PC-9 (cell line): ENCODE measurements around the gene ZAR1L. TPM values are rescaled to one million over a fixed set of nuclear protein-coding genes. Genes with fewer than 3 reads are reported as not detected.

Experiments used
- BruUV-seq: library from RNA; stranded (reverse); fragments of 400-500 nt; replicated peaks from 2 replicates; lab custom pipeline; 2021; lab: Mats Ljungman, UMichigan
- CTCF ChIA-PET: fragments of 300-600 bp; sonication (Branson Sonifier 250); formaldehyde crosslinking; loops from one replicate; lab custom pipeline; 2022; ENCODE audit warnings: antibody characterized with exemption; lab: Charles Lee
- POLR2A ChIA-PET: fragments of 300-600 bp; sonication (Branson Sonifier 250); formaldehyde crosslinking; loops from one replicate; lab custom pipeline; 2022; ENCODE audit warnings: antibody characterized with exemption; ENCODE audit not compliant: unreplicated experiment; lab: Charles Lee
- DNase-seq, 2 experiments: peaks; one replicate each; pipeline versions ENCODE4 v3.0.0 to v3.0.0-alpha.2; 2015 to 2022; ENCODE audit warnings: mixed read lengths in 1 of 2
- H2AFZ ChIP-seq: fragments of 200-600 bp; sonication (generic); 2 replicates; pipeline ENCODE4 v1.8.1; 2017; ENCODE audit warnings: antibody characterized with exemption
- H3F3A ChIP-seq: fragments of 200-600 bp; sonication (generic); 2 replicates; pipeline ENCODE4 v1.8.1; 2017; ENCODE audit warnings: antibody characterized with exemption, mild to moderate bottlenecking, low read depth; ENCODE audit not compliant: insufficient read depth
- H3K27ac ChIP-seq: fragments of 200-600 bp; sonication (generic); 2 replicates; pipeline ENCODE4 v1.6.1; 2016; ENCODE audit warnings: mixed run types
- H3K27me3 ChIP-seq: fragments of 200-600 bp; sonication (generic); 2 replicates; pipeline ENCODE4 v1.6.1; 2016; ENCODE audit warnings: low read depth, mixed run types; ENCODE audit not compliant: insufficient read depth
- H3K36me3 ChIP-seq: fragments of 200-600 bp; sonication (generic); 2 replicates; pipeline ENCODE4 v1.6.1; 2016; ENCODE audit warnings: low read depth, mixed run types
- H3K4me1 ChIP-seq: fragments of 200-600 bp; sonication (generic); replicated peaks from 2 replicates; pipeline ENCODE4 v1.6.1; 2016; ENCODE audit warnings: mixed run types; ENCODE audit not compliant: insufficient read depth
- H3K4me2 ChIP-seq: fragments of 200-600 bp; sonication (generic); 2 replicates; pipeline ENCODE4 v1.6.1; 2017; ENCODE audit warnings: mixed run types
- H3K4me3 ChIP-seq: fragments of 200-600 bp; sonication (generic); 2 replicates; pipeline ENCODE4 v1.6.1; 2016; ENCODE audit warnings: mixed run types
- H3K79me2 ChIP-seq: fragments of 200-600 bp; sonication (generic); 2 replicates; pipeline ENCODE4 v1.6.1; 2017; ENCODE audit warnings: low read depth, mixed run types
- H3K9me2 ChIP-seq: fragments of 200-600 bp; sonication (generic); 2 replicates; pipeline ENCODE4 v1.8.1; 2017; ENCODE audit warnings: mild to moderate bottlenecking; ENCODE audit not compliant: insufficient read depth
- H3K9me3 ChIP-seq: fragments of 200-600 bp; sonication (generic); 2 replicates; pipeline ENCODE4 v1.8.1; 2016; ENCODE audit warnings: low read depth; ENCODE audit not compliant: insufficient read depth
- H4K20me1 ChIP-seq: fragments of 200-600 bp; sonication (generic); 2 replicates; pipeline ENCODE4 v1.8.1; 2017; ENCODE audit not compliant: insufficient read depth
- EZH2 ChIP-seq: fragments of 200-600 bp; sonication (generic); IDR thresholded peaks from 2 replicates; pipeline ENCODE4 v1.8.0; 2017; ENCODE audit warnings: antibody characterized with exemption, low read depth
- intact Hi-C: fragments of 100-400 bp; cut with micrococcal nuclease; formaldehyde crosslinking; loops from one replicate; pipeline ENCODE4 v1.10.0; 2022; ENCODE audit not compliant: unreplicated experiment
- total RNA-seq: library from RNA; stranded (reverse); gene quantifications from 2 replicates; pipeline ENCODE4 v1.2.3, GENCODE V29; 2021
- TF ChIP-seq, protein P1 (sequence below): fragments of 200-600 bp; sonication (generic); conservative IDR thresholded peaks from 2 replicates; pipeline ENCODE4 v1.6.1; 2017; ENCODE audit warnings: mixed run types, antibody characterized with exemption, mild to moderate bottlenecking, moderate library complexity

Gene ZAR1L
- total RNA-seq, 1 experiment from 2014 or later: 0.37 TPM

DNA sequence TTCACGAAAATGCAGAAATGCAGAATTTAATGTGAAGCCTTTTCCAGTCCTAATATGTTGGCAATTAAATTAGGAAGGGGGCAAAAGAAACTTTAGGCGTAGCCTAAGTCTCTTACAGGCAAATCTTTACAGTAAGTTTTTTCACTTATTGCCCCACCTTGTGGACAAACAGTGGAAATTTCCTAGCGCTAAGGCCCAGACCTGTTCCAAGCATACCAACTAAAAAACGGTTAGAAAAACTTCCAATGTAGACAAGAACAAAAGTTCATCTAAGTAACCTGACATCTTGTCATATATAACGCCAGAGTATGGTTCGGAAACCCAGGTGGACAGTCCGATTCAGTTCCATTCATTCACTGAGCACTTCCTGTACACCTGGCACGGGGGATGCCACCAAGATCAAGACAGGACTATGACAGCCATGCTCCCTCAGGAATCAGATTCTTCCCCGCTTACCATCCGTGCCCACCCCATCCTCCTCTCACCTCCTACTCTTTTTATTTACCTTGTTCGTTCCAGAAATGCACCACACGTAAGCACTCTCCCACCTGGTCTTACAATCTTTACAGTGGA lies 4.9 kb downstream of the ZAR1L start:
- no peaks in the 10 kb centered on the region for H3K9me2 ChIP-seq

GRCh38 chr13:32309312-32310133 lies 5.6 kb downstream of the ZAR1L start:
- BruUV-seq: no TSS peak
- CTCF ChIA-PET: interaction anchor here (1.0 kb wide), 1 partner anchor 400 kb away, joined by 4 read pairs; no protein-coding TSS in a partner anchor

More for the DNA sequence above, 4.9 kb downstream of the ZAR1L start:
- intact Hi-C loops: loop anchor here (1.0 to 10.0 kb wide), 4 partner anchors 64 to 400 kb away; partner anchors contain the start of gene N4BP2L2
- Histone ChIP-seq H2AFZ (no peak overlapping the region), H3K4me2 (peak overlapping the region; percentile 4; the same call in 1 of the 2 replicates), H3K36me3 (no peaks in the 10 kb centered on the region), H3F3A (no peaks in the 10 kb centered on the region; the same call in 1 of the 2 replicates), H3K4me1 (peaks cover 6% of the 10 kb centered on the region; the same call in 1 of the 2 replicates), H3K27me3 (no peaks in the 10 kb centered on the region), H3K9me3 (peaks cover 6% of the 10 kb centered on the region; the same call in 1 of the 2 replicates), H3K4me3 (no peak overlapping the region), H3K79me2 (no peaks in the 10 kb centered on the region), H4K20me1 (no peaks in the 10 kb centered on the region), H3K27ac (no peak overlapping the region)
- BruUV-seq: no TSS peak
- CTCF ChIA-PET: no interaction called here
- POLR2A ChIA-PET: no interaction called here
- TF ChIP-seq, protein P1, sequence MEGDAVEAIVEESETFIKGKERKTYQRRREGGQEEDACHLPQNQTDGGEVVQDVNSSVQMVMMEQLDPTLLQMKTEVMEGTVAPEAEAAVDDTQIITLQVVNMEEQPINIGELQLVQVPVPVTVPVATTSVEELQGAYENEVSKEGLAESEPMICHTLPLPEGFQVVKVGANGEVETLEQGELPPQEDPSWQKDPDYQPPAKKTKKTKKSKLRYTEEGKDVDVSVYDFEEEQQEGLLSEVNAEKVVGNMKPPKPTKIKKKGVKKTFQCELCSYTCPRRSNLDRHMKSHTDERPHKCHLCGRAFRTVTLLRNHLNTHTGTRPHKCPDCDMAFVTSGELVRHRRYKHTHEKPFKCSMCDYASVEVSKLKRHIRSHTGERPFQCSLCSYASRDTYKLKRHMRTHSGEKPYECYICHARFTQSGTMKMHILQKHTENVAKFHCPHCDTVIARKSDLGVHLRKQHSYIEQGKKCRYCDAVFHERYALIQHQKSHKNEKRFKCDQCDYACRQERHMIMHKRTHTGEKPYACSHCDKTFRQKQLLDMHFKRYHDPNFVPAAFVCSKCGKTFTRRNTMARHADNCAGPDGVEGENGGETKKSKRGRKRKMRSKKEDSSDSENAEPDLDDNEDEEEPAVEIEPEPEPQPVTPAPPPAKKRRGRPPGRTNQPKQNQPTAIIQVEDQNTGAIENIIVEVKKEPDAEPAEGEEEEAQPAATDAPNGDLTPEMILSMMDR: peak; percentile 77
- TF ChIP-seq EZH2: no peak
- DNase-seq: peak; percentile 17 to 39

GRCh38 chr13:32305646-32306045 lies 9.5 kb downstream of the ZAR1L start:
- Histone ChIP-seq H3K9me3 (peaks cover 6% of the 10 kb centered on the region; the same call in 1 of the 2 replicates), H3K27ac (no peak overlapping the region), H3K4me3 (no peak overlapping the region), H4K20me1 (no peaks in the 10 kb centered on the region), H3K9me2 (no peaks in the 10 kb centered on the region), H3K79me2 (no peaks in the 10 kb centered on the region), H3K27me3 (peaks cover 6% of the 10 kb centered on the region; the same call in 1 of the 2 replicates), H3F3A (no peaks in the 10 kb centered on the region), H3K36me3 (no peaks in the 10 kb centered on the region), H3K4me1 (no peaks in the 10 kb centered on the region), H3K4me2 (no peak overlapping the region), H2AFZ (no peak overlapping the region)
- ChIA-PET POLR2A (no interaction called here), CTCF (no interaction called here)
- intact Hi-C loops: no loop called here
- TF ChIP-seq, protein P1: no peak
- TF ChIP-seq EZH2: no peak
- no peak for DNase-seq
- BruUV-seq: no TSS peak

More at GRCh38 chr13:32309312-32310133, 5.6 kb downstream of the ZAR1L start:
- Histone ChIP-seq H3K4me1 (peaks cover 5% of the 10 kb centered on the region; the same call in 1 of the 2 replicates), H3K79me2 (no peaks in the 10 kb centered on the region), H3K27ac (no peak overlapping the region), H2AFZ (no peak overlapping the region), H3K36me3 (no peaks in the 10 kb centered on the region), H3K4me2 (peak overlapping the region; percentile 4; the same call in 1 of the 2 replicates), H3F3A (no peaks in the 10 kb centered on the region), H3K4me3 (no peak overlapping the region), H4K20me1 (no peaks in the 10 kb centered on the region), H3K9me3 (peaks cover 6% of the 10 kb centered on the region; the same call in 1 of the 2 replicates), H3K27me3 (no peaks in the 10 kb centered on the region), H3K9me2 (no peaks in the 10 kb centered on the region)
- POLR2A ChIA-PET: no interaction called here
- intact Hi-C loops: loop anchor here (1.0 to 10.0 kb wide), 4 partner anchors 63 to 399 kb away; partner anchors contain the start of gene N4BP2L2
- DNase-seq: no peak
- TF ChIP-seq, protein P1: no peak
- no peak for TF ChIP-seq EZH2
